Fibroblast of pulmonary artery (primary cell): ENCODE results near the gene HAUS8.

ENCODE experiments used
- DNase-seq: peaks from one replicate; pipeline ENCODE4 v3.0.0-alpha.2; 2010; ENCODE audit warnings: low read depth
- H3K4me3 ChIP-seq: replicated peaks from 2 replicates; pipeline ENCODE4 v1.5.1; 2011; ENCODE audit warnings: low read depth, mild to moderate bottlenecking, control low read depth, low read length, moderate library complexity
- TF ChIP-seq, protein P1 (sequence below): IDR thresholded peaks from 2 replicates; pipeline ENCODE4 v1.5.1; 2011; ENCODE audit warnings: mild to moderate bottlenecking, control low read depth, low read length, inconsistent platforms; ENCODE audit errors: missing control alignments

Gene HAUS8

DNA sequence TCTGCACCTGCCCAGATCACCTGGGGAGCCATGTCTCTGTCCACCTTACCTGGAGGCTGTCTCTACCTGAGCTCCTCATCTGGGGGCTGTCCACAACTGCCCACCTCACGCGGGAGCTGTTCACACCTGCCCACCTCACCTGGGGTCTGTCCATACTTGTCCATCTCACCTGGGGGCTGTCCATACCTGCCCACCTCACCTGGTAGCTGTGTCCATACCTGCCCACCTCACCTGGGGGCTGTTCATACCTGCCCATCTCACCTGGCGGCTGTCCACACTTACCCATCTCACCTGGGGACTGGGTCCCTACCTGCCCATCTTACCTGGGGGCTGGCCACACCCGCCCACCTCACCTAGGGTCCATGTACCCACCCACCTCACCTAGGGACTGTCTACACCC, 38.6 kb downstream of the HAUS8 start:
- no peak overlapping the region for H3K4me3 ChIP-seq
- DNase-seq, result no peak
- TF ChIP-seq, protein P1, sequence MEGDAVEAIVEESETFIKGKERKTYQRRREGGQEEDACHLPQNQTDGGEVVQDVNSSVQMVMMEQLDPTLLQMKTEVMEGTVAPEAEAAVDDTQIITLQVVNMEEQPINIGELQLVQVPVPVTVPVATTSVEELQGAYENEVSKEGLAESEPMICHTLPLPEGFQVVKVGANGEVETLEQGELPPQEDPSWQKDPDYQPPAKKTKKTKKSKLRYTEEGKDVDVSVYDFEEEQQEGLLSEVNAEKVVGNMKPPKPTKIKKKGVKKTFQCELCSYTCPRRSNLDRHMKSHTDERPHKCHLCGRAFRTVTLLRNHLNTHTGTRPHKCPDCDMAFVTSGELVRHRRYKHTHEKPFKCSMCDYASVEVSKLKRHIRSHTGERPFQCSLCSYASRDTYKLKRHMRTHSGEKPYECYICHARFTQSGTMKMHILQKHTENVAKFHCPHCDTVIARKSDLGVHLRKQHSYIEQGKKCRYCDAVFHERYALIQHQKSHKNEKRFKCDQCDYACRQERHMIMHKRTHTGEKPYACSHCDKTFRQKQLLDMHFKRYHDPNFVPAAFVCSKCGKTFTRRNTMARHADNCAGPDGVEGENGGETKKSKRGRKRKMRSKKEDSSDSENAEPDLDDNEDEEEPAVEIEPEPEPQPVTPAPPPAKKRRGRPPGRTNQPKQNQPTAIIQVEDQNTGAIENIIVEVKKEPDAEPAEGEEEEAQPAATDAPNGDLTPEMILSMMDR, result no peak

DNA sequence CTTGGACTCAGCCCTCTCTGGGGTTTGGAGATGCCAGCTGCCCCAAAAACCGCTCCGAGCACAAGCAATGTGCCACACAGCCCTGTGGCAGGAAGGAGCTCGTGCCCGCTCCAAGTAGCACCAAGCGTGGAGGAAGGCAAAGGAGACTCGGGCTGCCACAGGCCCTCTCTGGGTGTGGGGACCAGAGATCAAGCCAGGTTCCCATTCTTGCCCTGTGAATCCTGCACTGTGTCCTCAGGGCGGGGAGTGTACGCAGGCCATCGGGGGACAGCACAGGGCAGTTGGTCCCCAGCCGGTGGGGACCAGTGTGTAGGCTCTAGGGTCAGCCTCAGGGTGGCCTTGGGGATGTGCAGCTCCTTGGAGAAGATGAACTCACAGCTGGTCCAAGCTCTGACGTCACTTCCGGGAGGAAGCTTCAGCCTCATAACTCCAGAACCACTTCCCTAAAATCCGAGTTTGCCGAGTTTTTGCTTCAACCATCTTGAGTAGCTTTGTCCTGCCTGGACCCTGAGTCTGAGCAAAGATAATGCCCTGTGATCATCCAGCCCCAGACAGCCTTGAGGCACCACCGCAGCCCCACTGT, 39.3 kb downstream of the HAUS8 start:
- H3K4me3 ChIP-seq, result no peak overlapping the region
- DNase-seq, result no peak
- TF ChIP-seq, protein P1, result no peak

DNA sequence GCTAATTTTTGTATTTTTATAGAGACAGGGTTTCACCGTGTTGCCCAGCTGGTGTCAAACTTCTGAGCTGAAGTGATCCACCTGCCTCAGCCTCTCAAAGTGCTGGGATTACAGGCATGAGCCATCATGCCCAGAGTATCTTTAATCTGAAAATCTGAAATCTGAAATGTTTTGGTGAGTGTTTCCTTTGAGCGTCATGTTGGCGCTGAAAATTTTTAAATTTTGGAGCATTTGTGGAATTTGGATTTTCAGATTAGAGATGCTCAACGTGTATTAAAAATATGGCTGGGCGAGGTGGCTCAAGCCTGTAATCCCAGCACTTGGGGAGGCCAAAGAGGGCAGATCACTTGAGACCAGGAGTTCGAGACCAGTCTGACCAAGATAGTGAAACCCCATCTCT, 43.5 kb downstream of the HAUS8 start:
- no peak for DNase-seq
- H3K4me3 ChIP-seq, result no peak overlapping the region
- TF ChIP-seq, protein P1, result no peak

DNA sequence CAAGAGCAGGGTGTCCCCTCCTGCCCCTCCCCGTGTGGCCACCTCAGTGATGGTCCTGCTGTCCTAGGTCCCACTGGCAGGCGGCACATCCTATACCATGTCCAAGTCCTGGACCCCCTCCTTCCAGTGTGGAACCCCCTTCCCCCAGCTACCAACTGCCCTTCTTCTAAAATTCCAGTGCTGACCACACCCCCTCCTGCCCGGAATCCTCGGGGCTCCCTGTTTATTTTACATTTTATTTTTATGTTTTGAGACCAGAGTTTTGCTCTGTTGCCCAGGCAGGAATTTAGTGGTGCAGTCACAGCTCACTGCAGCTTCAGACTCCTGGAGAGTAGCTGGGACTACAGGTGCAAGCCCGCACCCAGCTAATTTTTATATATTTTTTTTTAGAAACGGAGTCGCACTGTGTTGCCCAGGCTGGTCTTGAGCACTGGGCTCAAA, 47.7 kb downstream of the HAUS8 start:
- no peak for DNase-seq
- TF ChIP-seq, protein P1, result no peak
- H3K4me3 ChIP-seq, result no peak overlapping the region

DNA sequence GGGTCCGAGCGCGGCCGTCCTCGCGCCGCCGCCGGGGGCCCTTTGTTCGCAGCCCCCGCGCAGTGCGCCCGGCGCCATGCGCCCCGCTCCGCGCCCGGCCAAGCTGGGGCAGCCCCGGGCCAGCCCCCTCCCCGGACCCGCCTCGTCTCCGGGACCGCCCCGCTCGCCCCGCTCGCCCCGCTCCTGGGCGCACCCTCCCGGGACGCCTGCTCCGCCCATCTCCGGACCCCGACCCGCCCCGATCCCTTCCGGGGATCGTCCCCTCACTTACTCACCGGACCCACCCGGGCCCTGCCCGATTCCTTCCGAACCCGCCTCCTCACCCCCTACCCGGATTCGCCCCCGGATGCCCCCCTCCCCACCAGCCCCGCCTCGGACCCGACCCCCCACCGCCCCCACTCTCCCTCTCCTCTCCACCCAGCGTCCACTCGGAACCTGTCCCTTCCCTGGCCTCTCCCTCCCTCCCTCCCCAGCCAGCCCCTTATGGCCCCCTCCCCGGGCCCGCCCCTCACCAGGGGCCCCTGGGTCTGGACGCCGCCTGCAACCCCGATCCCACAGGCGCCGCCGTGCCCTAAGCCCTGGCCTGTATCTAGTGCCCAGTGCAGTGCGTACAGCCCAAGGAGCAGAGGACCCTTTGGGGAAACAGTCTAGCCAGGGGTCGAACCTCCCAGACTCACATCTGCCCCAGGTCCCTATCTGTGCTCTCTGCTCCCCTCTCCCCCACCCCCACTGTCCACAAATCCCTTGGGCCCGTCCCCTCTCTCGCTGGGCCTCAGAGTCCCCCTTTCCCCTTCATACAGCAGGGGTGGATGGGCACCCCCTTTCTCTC, 48.3 kb downstream of the HAUS8 start, which contains the start of gene CPAMD8:
Gene CPAMD8 (minus strand): TSS at position 105 of the 829 bp plus-strand sequence. CDS start 168 bp downstream, outside the sequence.
- no peak within 1 kb of the TSS for H3K4me3 ChIP-seq
- TF ChIP-seq, protein P1, result no peak
- no peak for DNase-seq

DNA sequence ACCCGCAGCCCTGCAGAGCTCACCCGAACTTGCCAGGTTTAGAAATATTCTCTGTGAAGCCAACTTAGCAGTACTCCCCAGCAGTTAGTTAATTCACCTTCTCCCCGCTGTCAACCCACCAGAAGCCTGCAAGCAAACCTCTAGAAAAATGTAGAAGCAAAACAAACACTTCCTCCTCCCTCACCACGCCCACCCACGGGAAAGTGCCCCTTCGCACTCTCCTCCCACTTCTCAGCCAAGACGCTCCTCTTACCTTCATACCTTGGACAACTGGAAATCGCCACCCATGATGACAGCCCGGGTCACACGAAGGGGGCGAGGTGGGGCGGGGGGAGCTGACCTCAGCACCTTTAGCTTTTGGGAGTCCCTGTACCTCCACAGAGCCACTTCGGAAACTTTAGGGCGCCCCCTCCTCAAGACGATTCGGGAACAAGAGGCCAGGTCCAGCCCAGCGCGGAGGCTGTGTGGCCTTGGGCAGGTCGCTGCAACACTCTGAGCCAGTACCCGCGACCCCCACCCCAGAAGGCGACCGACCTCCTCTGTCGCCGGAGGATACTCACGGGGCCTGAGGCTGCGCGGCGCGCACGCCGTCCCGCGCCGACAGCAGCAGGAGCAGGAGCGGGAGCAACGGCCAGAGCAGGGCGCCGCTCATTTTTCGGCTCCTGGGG, 49.1 kb downstream of the HAUS8 start:
- no peak for DNase-seq
- H3K4me3 ChIP-seq, result no peak overlapping the region
- TF ChIP-seq, protein P1, result no peak
